ENCODE measurements around the gene RABGAP1L. TPM values are rescaled to one million over a fixed set of nuclear protein-coding genes. Genes with fewer than 3 reads are reported as not detected.

RABGAP1L gene
- total and polyA plus RNA-seq, 2 of the 8 experiments (the other 6 are each of a cell fraction or from before 2014, with no cell fraction given): 33.3 to 156 TPM

GRCh38 chr1:174701565-174701964, 542.2 kb downstream of the RABGAP1L start (continued):
- TF ChIP-seq, protein P1, sequence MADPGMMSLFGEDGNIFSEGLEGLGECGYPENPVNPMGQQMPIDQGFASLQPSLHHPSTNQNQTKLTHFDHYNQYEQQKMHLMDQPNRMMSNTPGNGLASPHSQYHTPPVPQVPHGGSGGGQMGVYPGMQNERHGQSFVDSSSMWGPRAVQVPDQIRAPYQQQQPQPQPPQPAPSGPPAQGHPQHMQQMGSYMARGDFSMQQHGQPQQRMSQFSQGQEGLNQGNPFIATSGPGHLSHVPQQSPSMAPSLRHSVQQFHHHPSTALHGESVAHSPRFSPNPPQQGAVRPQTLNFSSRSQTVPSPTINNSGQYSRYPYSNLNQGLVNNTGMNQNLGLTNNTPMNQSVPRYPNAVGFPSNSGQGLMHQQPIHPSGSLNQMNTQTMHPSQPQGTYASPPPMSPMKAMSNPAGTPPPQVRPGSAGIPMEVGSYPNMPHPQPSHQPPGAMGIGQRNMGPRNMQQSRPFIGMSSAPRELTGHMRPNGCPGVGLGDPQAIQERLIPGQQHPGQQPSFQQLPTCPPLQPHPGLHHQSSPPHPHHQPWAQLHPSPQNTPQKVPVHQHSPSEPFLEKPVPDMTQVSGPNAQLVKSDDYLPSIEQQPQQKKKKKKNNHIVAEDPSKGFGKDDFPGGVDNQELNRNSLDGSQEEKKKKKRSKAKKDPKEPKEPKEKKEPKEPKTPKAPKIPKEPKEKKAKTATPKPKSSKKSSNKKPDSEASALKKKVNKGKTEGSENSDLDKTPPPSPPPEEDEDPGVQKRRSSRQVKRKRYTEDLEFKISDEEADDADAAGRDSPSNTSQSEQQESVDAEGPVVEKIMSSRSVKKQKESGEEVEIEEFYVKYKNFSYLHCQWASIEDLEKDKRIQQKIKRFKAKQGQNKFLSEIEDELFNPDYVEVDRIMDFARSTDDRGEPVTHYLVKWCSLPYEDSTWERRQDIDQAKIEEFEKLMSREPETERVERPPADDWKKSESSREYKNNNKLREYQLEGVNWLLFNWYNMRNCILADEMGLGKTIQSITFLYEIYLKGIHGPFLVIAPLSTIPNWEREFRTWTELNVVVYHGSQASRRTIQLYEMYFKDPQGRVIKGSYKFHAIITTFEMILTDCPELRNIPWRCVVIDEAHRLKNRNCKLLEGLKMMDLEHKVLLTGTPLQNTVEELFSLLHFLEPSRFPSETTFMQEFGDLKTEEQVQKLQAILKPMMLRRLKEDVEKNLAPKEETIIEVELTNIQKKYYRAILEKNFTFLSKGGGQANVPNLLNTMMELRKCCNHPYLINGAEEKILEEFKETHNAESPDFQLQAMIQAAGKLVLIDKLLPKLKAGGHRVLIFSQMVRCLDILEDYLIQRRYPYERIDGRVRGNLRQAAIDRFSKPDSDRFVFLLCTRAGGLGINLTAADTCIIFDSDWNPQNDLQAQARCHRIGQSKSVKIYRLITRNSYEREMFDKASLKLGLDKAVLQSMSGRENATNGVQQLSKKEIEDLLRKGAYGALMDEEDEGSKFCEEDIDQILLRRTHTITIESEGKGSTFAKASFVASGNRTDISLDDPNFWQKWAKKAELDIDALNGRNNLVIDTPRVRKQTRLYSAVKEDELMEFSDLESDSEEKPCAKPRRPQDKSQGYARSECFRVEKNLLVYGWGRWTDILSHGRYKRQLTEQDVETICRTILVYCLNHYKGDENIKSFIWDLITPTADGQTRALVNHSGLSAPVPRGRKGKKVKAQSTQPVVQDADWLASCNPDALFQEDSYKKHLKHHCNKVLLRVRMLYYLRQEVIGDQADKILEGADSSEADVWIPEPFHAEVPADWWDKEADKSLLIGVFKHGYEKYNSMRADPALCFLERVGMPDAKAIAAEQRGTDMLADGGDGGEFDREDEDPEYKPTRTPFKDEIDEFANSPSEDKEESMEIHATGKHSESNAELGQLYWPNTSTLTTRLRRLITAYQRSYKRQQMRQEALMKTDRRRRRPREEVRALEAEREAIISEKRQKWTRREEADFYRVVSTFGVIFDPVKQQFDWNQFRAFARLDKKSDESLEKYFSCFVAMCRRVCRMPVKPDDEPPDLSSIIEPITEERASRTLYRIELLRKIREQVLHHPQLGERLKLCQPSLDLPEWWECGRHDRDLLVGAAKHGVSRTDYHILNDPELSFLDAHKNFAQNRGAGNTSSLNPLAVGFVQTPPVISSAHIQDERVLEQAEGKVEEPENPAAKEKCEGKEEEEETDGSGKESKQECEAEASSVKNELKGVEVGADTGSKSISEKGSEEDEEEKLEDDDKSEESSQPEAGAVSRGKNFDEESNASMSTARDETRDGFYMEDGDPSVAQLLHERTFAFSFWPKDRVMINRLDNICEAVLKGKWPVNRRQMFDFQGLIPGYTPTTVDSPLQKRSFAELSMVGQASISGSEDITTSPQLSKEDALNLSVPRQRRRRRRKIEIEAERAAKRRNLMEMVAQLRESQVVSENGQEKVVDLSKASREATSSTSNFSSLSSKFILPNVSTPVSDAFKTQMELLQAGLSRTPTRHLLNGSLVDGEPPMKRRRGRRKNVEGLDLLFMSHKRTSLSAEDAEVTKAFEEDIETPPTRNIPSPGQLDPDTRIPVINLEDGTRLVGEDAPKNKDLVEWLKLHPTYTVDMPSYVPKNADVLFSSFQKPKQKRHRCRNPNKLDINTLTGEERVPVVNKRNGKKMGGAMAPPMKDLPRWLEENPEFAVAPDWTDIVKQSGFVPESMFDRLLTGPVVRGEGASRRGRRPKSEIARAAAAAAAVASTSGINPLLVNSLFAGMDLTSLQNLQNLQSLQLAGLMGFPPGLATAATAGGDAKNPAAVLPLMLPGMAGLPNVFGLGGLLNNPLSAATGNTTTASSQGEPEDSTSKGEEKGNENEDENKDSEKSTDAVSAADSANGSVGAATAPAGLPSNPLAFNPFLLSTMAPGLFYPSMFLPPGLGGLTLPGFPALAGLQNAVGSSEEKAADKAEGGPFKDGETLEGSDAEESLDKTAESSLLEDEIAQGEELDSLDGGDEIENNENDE (IDR thresholded peaks at IDR 0.05; ENCODE audit: insufficient replicate concordance, low read length): no peak
- TF ChIP-seq, protein P2, sequence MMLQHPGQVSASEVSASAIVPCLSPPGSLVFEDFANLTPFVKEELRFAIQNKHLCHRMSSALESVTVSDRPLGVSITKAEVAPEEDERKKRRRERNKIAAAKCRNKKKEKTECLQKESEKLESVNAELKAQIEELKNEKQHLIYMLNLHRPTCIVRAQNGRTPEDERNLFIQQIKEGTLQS (IDR thresholded peaks at IDR 0.05; ENCODE audit: insufficient read depth, low read depth, low read length): no peak
- TF ChIP-seq TEAD4 (IDR thresholded peaks at IDR 0.05; ENCODE audit: low read depth, low read length) (no peak), KDM1A (IDR thresholded peaks at IDR 0.05; ENCODE audit: borderline replicate concordance, low read length) (no peak)

Measured in H1 (cell line).